SK-N-SH (cell line): ENCODE results near the gene RHOXF1. TPM values are rescaled to one million over a fixed set of nuclear protein-coding genes. Genes with fewer than 3 reads are reported as not detected.
"Not testable (repeated sequence)": the region's sequence is repeated elsewhere in the genome, so short reads cannot be mapped to it uniquely, and the experiment has no call there.

ENCODE experiments used
- CTCF ChIA-PET: fragments of 300-600, 350-600 bp; formaldehyde crosslinking; extraction: SDS; loops from one replicate; lab custom pipeline; 2021; lab: Yijun Ruan, JAX
- POLR2A ChIA-PET: fragments of 350-600 bp; sonication (Branson Sonifier 250); formaldehyde crosslinking; extraction: SDS; loops from one replicate; lab custom pipeline; 2020; ENCODE audit warnings: antibody characterized with exemption, inconsistent platforms; lab: Yijun Ruan, JAX
- DNase-seq: peaks from one replicate; pipeline ENCODE4 v3.0.0; 2012
- H2AFZ ChIP-seq: fragments of 200-600 bp; sonication (generic); 2 replicates; pipeline ENCODE4 v1.8.1; 2016; ENCODE audit warnings: antibody characterized with exemption, mild to moderate bottlenecking, low read depth
- H3F3A ChIP-seq: fragments of 200-600 bp; sonication (generic); replicated peaks from 2 replicates; pipeline ENCODE3; 2016; ENCODE audit warnings: antibody characterized with exemption, mild to moderate bottlenecking; ENCODE audit not compliant: insufficient read depth
- H3K27ac ChIP-seq, 2 experiments: fragments of 200-500 bp in 1 of 2; fragments of 200-600 bp in 1 of 2; sonication (Bioruptor generic) in 1 of 2; sonication (generic), shearing (Covaris generic) in 1 of 2; 2 replicates each; pipeline versions ENCODE4 v1.5.1 to v1.6.1; 2014 to 2016; ENCODE audit warnings: low read depth in 2 of 2, inconsistent platforms in 1 of 2, low read length in 1 of 2, mild to moderate bottlenecking in 1 of 2, mixed read lengths in 1 of 2
- H3K27me3 ChIP-seq: fragments of 200-600 bp; sonication (generic), shearing (Covaris generic); 2 replicates; pipeline ENCODE4 v1.6.1; 2016; ENCODE audit warnings: mixed run types; ENCODE audit not compliant: insufficient read depth
- H3K36me3 ChIP-seq, 2 experiments: fragments of 200-500 bp in 1 of 2; fragments of 200-600 bp in 1 of 2; sonication (Bioruptor generic) in 1 of 2; sonication (generic) in 1 of 2; replicated peaks in 1 of 2; 2 replicates each; pipeline versions ENCODE3 to v1.5.1; 2014 to 2016; ENCODE audit warnings: low read length in 1 of 2, mild to moderate bottlenecking in 1 of 2; ENCODE audit not compliant: insufficient read depth in 2 of 2, control insufficient read depth in 1 of 2
- H3K4me1 ChIP-seq, 2 experiments: fragments of 200-500 bp in 1 of 2; fragments of 200-600 bp in 1 of 2; sonication (Bioruptor generic) in 1 of 2; sonication (generic), shearing (Covaris generic) in 1 of 2; 2 replicates each; pipeline versions ENCODE4 v1.5.1 to v1.6.1; 2014 to 2016; ENCODE audit warnings: low read depth in 1 of 2, low read length in 1 of 2, mixed run types in 1 of 2; ENCODE audit not compliant: insufficient read depth in 2 of 2, control insufficient read depth in 1 of 2
- H3K4me2 ChIP-seq: fragments of 200-600 bp; sonication (generic), shearing (Covaris generic); 2 replicates; pipeline ENCODE4 v1.6.1; 2017; ENCODE audit warnings: mixed run types
- H3K4me3 ChIP-seq, 2 experiments: fragments of 200-500 bp in 1 of 2; fragments of 200-600 bp in 1 of 2; sonication (Bioruptor generic) in 1 of 2; sonication (generic), shearing (Covaris generic) in 1 of 2; 2 replicates each; pipeline versions ENCODE4 v1.5.1 to v1.8.1; 2014 to 2016; ENCODE audit warnings: low read depth in 2 of 2, inconsistent platforms in 1 of 2, low read length in 1 of 2, mild to moderate bottlenecking in 1 of 2, mixed read lengths in 1 of 2, moderate library complexity in 1 of 2
- H3K79me2 ChIP-seq: fragments of 200-600 bp; sonication (generic); 2 replicates; pipeline ENCODE4 v1.8.1; 2017; ENCODE audit warnings: mild to moderate bottlenecking; ENCODE audit not compliant: insufficient read depth
- H3K9ac ChIP-seq: fragments of 200-600 bp; sonication (generic); 2 replicates; pipeline ENCODE4 v1.6.1; 2017; ENCODE audit warnings: mixed run types
- H3K9me2 ChIP-seq: fragments of 200-600 bp; sonication (generic); 2 replicates; pipeline ENCODE4 v1.6.1; 2017; ENCODE audit warnings: mixed run types
- H3K9me3 ChIP-seq: fragments of 200-600 bp; sonication (generic); 2 replicates; pipeline ENCODE4 v1.6.1; 2017; ENCODE audit warnings: mixed run types, mild to moderate bottlenecking, moderate library complexity
- H4K20me1 ChIP-seq: fragments of 200-600 bp; sonication (generic); 2 replicates; pipeline ENCODE4 v1.6.1; 2017; ENCODE audit warnings: mild to moderate bottlenecking, mixed run types; ENCODE audit not compliant: insufficient read depth
- WGBS: methylation state at CpG from one replicate; pipeline ENCODE4 v1.1.6; 2017; ENCODE audit warnings: low lambda C conversion rate; 5-methylcytosine and 5-hydroxymethylcytosine counted together
- polyA plus RNA-seq, 3 experiments: library from polyadenylated mRNA; depleted of rRNA; stranded (reverse); fragments of >200 nt; gene quantifications; 2 replicates each; pipeline ENCODE4 v1.2.3, GENCODE V29; 2012

Gene RHOXF1
- polyA plus RNA-seq, 1 of the 3 experiments (the other 2 are of a cell fraction), result 0.07 TPM

GRCh38 chrX:120066169-120066568, 49.5 kb downstream of the RHOXF1 start:
- H3K4me1 ChIP-seq, DNase-seq, CTCF ChIA-PET, H3K4me3 ChIP-seq, H4K20me1 ChIP-seq, H3K9me3 ChIP-seq, H3K27me3 ChIP-seq, H3K9me2 ChIP-seq, H3K79me2 ChIP-seq, POLR2A ChIA-PET, H3K9ac ChIP-seq, H3F3A ChIP-seq, H3K27ac ChIP-seq, H3K4me2 ChIP-seq, H2AFZ ChIP-seq, H3K36me3 ChIP-seq: not testable (repeated sequence)
- WGBS, result no CpG with 5 or more reads among the region's 1 CpG

Other genes with a start within 250 kb of the RHOXF1 start
- gene RNF113A, start 244.2 kb downstream of the RHOXF1 start, polyA plus RNA-seq (2012; rRNA removed), result 11.8 and 14.8 TPM in 2 replicates
- gene NDUFA1, start 244.1 kb downstream of the RHOXF1 start, polyA plus RNA-seq (2012; rRNA removed), result 96.5 and 101 TPM in 2 replicates
- 0.16 and 0.23 TPM in 2 replicates for gene AKAP14, start 220.0 kb downstream of the RHOXF1 start, polyA plus RNA-seq (2012; rRNA removed)
- 4.1 and 4.2 TPM in 2 replicates for gene NKAP, start 172.2 kb downstream of the RHOXF1 start, polyA plus RNA-seq (2012; rRNA removed)
- not detected in 2 replicates for gene RHOXF2B, start 38.2 kb downstream of the RHOXF1 start, polyA plus RNA-seq (2012; rRNA removed)
- gene RHOXF2, start 42.7 kb upstream of the RHOXF1 start, polyA plus RNA-seq (2012; rRNA removed), result not detected in 2 replicates
- 1.2 and 1.5 TPM in 2 replicates for gene ZBTB33, start 134.9 kb upstream of the RHOXF1 start, polyA plus RNA-seq (2012; rRNA removed)
- gene TMEM255A, start 195.5 kb upstream of the RHOXF1 start, polyA plus RNA-seq (2012; rRNA removed), result 0.03 and 0.08 TPM in 2 replicates
- gene ATP1B4, start 246.2 kb upstream of the RHOXF1 start, polyA plus RNA-seq (2012; rRNA removed), result not detected in 2 replicates